Measurements from ENCODE around the gene SLC25A48. TPM values are rescaled to one million over a fixed set of nuclear protein-coding genes. Genes with fewer than 3 reads are reported as not detected.

The SLC25A48 gene
- total and polyA plus RNA-seq, 3 donors from 2014 or later = 0.71 to 1.8 (median 1.4) TPM

- H3K36me3 ChIP-seq (ENCODE audit: low read depth, missing control alignments) = no peaks in the 10 kb centered on the region
- H3K27me3 ChIP-seq = no peaks in the 10 kb centered on the region
- H3K9me3 ChIP-seq = no peaks in the 10 kb centered on the region
- no peak overlapping the region for H3K4me3 ChIP-seq
- TF ChIP-seq POLR2A (IDR thresholded peaks at IDR 0.05) (no peak), CTCF (IDR thresholded peaks at IDR 0.05) (no peak)
- no peak for DNase-seq
- no peak overlapping the region for H3K27ac ChIP-seq
- WGBS, 2 donors = 74 to 85% methylated on average over 4 of the region's 4 CpGs
- no peaks in the 10 kb centered on the region for H3K4me1 ChIP-seq
- intact Hi-C loops (cut with DNase I; ENCODE audit: low total_unique reads) = no loop called here
Observed at GRCh38 chr5:135913713-135914626, 79.5 kb downstream of the SLC25A48 start.

DNA sequence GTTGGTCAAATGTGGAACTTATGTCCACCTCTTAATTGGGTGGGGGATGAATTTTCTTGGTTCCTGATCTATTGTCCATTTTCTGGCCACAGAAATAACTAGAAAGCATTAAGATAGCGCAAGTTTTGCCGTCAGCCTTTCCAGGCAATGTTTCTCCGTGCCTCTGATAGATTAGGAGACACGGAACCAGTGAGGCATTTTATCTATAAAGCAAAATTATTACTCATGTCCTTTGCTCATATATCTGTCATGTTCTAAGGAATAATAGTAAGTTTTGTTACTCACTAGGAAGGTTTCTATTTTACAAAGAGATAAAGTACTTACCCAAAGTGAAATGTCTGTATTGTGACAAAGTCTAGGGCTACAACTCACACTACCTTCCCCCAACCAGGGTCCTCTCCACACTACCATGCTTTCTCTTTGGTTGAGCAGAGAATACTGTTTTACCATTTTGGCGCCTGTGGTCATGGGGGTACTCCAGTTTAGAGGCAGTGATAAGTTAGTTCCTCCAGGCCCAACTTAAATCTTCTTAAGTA lies 81.1 kb downstream of the SLC25A48 start:
- Histone ChIP-seq H3K4me3 (no peak overlapping the region), H3K27ac (no peak overlapping the region), H3K9me3 (no peaks in the 10 kb centered on the region), H3K36me3 (ENCODE audit: low read depth, missing control alignments) (no peaks in the 10 kb centered on the region), H3K27me3 (no peaks in the 10 kb centered on the region), H3K4me1 (no peaks in the 10 kb centered on the region)
- intact Hi-C loops (cut with DNase I; ENCODE audit: low total_unique reads) = no loop called here
- TF ChIP-seq CTCF (IDR thresholded peaks at IDR 0.05) (no peak), POLR2A (IDR thresholded peaks at IDR 0.05) (no peak)
- WGBS, 2 donors = 77 to 84% methylated on average over 5 of the region's 5 CpGs
- DNase-seq = no peak

DNA sequence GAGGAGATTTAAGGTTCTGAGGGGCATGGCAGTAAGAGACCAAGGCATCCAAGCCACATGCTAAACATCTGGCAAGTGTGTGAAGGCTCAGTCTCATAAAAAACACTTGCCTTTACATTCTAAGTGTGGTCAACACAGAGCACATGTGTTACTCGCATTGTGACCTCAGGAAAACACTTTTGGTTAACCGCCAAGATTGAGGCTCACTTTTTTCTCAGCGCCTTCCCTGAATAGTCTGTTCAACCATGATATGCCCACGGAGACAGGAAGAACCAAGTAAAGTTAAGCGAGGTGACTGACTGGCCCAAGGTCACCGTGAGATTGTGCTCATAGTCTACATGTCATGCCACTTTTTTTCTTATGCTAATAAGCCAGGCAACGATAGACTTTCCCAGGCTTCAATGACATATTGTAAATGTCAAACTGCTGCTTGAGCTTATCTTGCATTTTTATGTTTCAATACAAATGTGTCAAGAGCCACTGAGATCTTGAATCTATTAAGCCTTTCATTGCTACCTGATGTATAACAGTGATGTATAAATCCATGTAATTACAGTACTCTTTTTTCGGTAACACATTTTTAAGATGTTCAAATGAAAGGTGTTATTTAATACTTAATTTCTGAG lies 82.3 kb downstream of the SLC25A48 start:
- no peaks in the 10 kb centered on the region for H3K9me3 ChIP-seq
- H3K4me1 ChIP-seq = no peaks in the 10 kb centered on the region
- no peaks in the 10 kb centered on the region for H3K36me3 ChIP-seq (ENCODE audit: low read depth, missing control alignments)
- H3K4me3 ChIP-seq = no peak overlapping the region
- DNase-seq = no peak
- H3K27ac ChIP-seq = no peak overlapping the region
- no peaks in the 10 kb centered on the region for H3K27me3 ChIP-seq
- TF ChIP-seq POLR2A (IDR thresholded peaks at IDR 0.05) (no peak), CTCF (IDR thresholded peaks at IDR 0.05) (no peak)
- intact Hi-C loops (cut with DNase I; ENCODE audit: low total_unique reads) = no loop called here
- 63 to 70% methylated on average over 8 of the region's 8 CpGs for WGBS, 2 donors

- no peaks in the 10 kb centered on the region for H3K4me1 ChIP-seq
Observed at GRCh38 chr5:135920199-135920598, 85.7 kb downstream of the SLC25A48 start.

More at GRCh38 chr5:135920199-135920598, 85.7 kb downstream of the SLC25A48 start:
- WGBS, 2 donors = 71 to 72% methylated on average over 3 of the region's 3 CpGs
- DNase-seq = no peak
- no peak overlapping the region for H3K27ac ChIP-seq
- H3K36me3 ChIP-seq (ENCODE audit: low read depth, missing control alignments) = no peaks in the 10 kb centered on the region
- H3K27me3 ChIP-seq = no peaks in the 10 kb centered on the region
- H3K4me3 ChIP-seq = no peak overlapping the region
- TF ChIP-seq POLR2A (IDR thresholded peaks at IDR 0.05) = no peak
- TF ChIP-seq CTCF (IDR thresholded peaks at IDR 0.05) = no peak
- H3K9me3 ChIP-seq = no peaks in the 10 kb centered on the region
- intact Hi-C loops (cut with DNase I; ENCODE audit: low total_unique reads) = no loop called here
